ENCODE data around the gene SPON1. TPM values are rescaled to one million over a fixed set of nuclear protein-coding genes. Genes with fewer than 3 reads are reported as not detected.

SPON1 gene
- total RNA-seq, 4 donors from 2014 or later: 42.6 to 74.0 (median 56.1) TPM

GRCh38 chr11:13955971-13956421 lies 6.5 kb upstream of the SPON1 start:
- in situ Hi-C loops (cut with MboI; ENCODE audit: low pct_ligation_motif_present in 1 of 4, low pct_unique_long_range_greater_than_20kb in 1 of 4, low sequenced_read_pairs in 3 of 4): loop anchor here (5.0 to 10.0 kb wide), 5 partner anchors 181 to 291 kb away; no protein-coding TSS in a partner anchor

DNA sequence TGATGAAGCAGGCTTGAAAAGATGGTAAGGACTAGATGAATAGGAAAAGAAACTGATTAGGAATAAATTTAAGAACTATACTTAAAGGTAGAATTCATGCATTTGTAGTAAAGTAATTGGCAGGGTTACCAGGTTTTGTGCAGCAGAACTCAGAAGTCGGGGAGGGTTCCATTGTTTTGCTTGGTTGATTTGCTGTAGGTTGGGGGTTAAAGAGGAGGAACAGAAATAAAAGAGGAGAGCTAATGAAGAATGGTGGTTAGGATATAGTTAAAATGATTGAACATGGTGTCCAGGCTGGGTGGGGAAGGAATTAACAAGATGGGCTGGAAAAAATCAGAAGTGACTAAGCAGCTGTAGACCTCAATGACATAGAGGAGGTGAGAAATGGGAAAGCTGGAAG lies 5.5 kb upstream of the SPON1 start:
- in situ Hi-C loops (cut with MboI; ENCODE audit: low pct_ligation_motif_present in 1 of 4, low pct_unique_long_range_greater_than_20kb in 1 of 4, low sequenced_read_pairs in 3 of 4) (loop anchor here (5.0 to 10.0 kb wide), 5 partner anchors 182 to 290 kb away; no protein-coding TSS in a partner anchor), intact Hi-C loops (cut with DNase I; ENCODE audit: low total_unique reads) (loop anchor here (1.0 to 5.0 kb wide), 2 partner anchors 190 to 292 kb away; no protein-coding TSS in a partner anchor)
- no peaks in the 10 kb centered on the region for H3K36me3 ChIP-seq
- H3K4me1 ChIP-seq: peaks cover 0 to 7% (median 2%) of the 10 kb centered on the region in 4 donors
- no peak for DNase-seq
- H3K27me3 ChIP-seq: peaks cover 3% of the 10 kb centered on the region
- TF ChIP-seq CTCF (IDR thresholded peaks at IDR 0.05) (no peak), POLR2AphosphoS5 (IDR thresholded peaks at IDR 0.05) (no peak), EP300 (IDR thresholded peaks at IDR 0.05; ENCODE audit: low read depth) (no peak), POLR2A (IDR thresholded peaks at IDR 0.05) (no peak)
- no peak overlapping the region for H3K27ac ChIP-seq
- no peaks in the 10 kb centered on the region for H3K9me3 ChIP-seq
- H3K4me3 ChIP-seq: no peak overlapping the region
- WGBS, 2 donors (ENCODE audit: low coverage in 1 of 2): 89% methylated on average over 1 of the region's 1 CpG; no CpG with 5 or more reads in 1 of the 2 donors

More at GRCh38 chr11:13955971-13956421, 6.5 kb upstream of the SPON1 start:
- no peak overlapping the region for H3K4me3 ChIP-seq
- H3K36me3 ChIP-seq: no peaks in the 10 kb centered on the region
- H3K27me3 ChIP-seq: peaks cover under 1% of the 10 kb centered on the region
- DNase-seq: peak; percentile 64
- 47 to 58% methylated on average over 3 to 4 of the region's 5 CpGs for WGBS, 2 donors (ENCODE audit: low coverage in 1 of 2)
- TF ChIP-seq POLR2A (IDR thresholded peaks at IDR 0.05) (no peak), CTCF (IDR thresholded peaks at IDR 0.05) (peak; percentile 89 to 94 (median 90)), POLR2AphosphoS5 (IDR thresholded peaks at IDR 0.05) (no peak), EP300 (IDR thresholded peaks at IDR 0.05; ENCODE audit: low read depth) (no peak)
- no peak overlapping the region for H3K27ac ChIP-seq
- no peaks in the 10 kb centered on the region for H3K9me3 ChIP-seq
- intact Hi-C loops (cut with DNase I; ENCODE audit: low total_unique reads): loop anchor here (1.0 to 5.0 kb wide), 2 partner anchors 191 to 293 kb away; no protein-coding TSS in a partner anchor
- peaks cover 0 to 4% (median 2%) of the 10 kb centered on the region in 4 donors for H3K4me1 ChIP-seq

DNA sequence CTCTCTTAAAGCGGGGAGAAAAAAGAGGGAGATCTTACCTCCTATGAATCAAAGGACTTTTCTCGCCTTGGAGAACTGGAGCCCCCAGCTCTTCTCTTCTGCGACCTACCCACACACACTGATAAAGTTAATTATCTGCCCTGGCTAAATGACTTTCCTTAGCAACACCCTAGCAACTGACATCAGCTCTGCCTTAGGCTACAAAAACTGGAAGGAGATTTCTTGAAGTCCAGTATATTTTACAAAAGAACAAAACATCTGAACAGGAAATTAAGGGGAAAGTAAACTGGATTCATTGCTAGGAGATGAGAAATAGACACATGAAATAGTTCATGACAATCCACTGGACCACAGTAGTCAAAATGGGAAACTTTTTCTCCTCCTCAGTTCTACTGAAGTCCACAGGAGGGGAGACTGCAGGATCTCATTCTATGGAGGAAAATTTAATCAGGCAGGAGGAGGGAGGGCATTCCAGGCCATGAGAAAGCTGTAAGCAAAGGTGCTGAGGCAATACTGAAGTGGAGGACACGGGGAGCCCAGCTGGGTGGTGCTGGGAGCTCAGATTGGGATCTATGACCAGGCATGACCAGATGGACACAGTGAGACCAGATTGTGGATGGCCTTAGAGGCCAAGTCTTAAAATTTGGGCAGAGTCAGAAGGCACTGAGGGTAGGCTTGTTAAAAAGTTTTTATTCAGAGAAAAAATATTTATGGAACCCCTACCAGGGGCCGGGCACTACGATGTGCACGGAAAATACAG lies 3.7 kb upstream of the SPON1 start:
- Histone ChIP-seq H3K27me3 (peaks cover 22% of the 10 kb centered on the region), H3K27ac (no peak overlapping the region), H3K9me3 (no peaks in the 10 kb centered on the region), H3K36me3 (no peaks in the 10 kb centered on the region), H3K4me3 (no peak overlapping the region), H3K4me1 (peaks cover 0 to 25% (median 15%) of the 10 kb centered on the region in 4 donors)
- 74 to 83% methylated on average over 3 to 7 of the region's 7 CpGs for WGBS, 2 donors (ENCODE audit: low coverage in 1 of 2)
- intact Hi-C loops (cut with DNase I; ENCODE audit: low total_unique reads) (loop anchor here (5.0 kb wide), 1 partner anchor 188 kb away; no protein-coding TSS in a partner anchor), in situ Hi-C loops (cut with MboI; ENCODE audit: low pct_ligation_motif_present in 1 of 4, low pct_unique_long_range_greater_than_20kb in 1 of 4, low sequenced_read_pairs in 3 of 4) (loop anchor here (5.0 to 10.0 kb wide), 5 partner anchors 184 to 288 kb away; no protein-coding TSS in a partner anchor)
- no peak for DNase-seq
- no peak for TF ChIP-seq POLR2A (IDR thresholded peaks at IDR 0.05)
- no peak for TF ChIP-seq CTCF (IDR thresholded peaks at IDR 0.05)
- no peak for TF ChIP-seq POLR2AphosphoS5 (IDR thresholded peaks at IDR 0.05)
- no peak for TF ChIP-seq EP300 (IDR thresholded peaks at IDR 0.05; ENCODE audit: low read depth)

DNA sequence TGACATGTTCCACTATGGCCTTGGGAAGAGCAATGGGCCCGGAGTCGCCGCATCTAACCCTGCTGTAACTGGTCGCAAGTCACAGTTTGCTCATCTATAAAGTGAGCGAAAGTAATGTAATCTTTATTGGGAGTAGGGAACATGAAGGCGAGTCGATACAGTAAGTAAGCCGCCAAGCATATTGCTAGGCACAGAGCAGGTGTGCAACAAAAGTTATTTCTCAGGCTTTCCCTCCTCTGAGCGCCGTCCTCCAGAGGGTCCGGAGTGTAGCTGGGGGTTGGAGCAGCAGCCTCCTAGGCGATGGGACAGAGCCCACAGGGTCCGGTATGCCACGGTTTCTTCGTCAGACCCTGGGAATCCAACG lies 343 bp upstream of the SPON1 start:
- in situ Hi-C loops (cut with MboI; ENCODE audit: low pct_ligation_motif_present in 1 of 4, low pct_unique_long_range_greater_than_20kb in 1 of 4, low sequenced_read_pairs in 3 of 4): no loop called here
- Histone ChIP-seq H3K4me3 (peak overlapping the region; percentile 12 to 69 (median 54)), H3K4me1 (peaks cover 2 to 52% (median 43%) of the 10 kb centered on the region in 4 donors), H3K27ac (peak overlapping the region; percentile 72 to 87 (median 86)), H3K9me3 (no peaks in the 10 kb centered on the region), H3K36me3 (no peaks in the 10 kb centered on the region), H3K27me3 (peaks cover 30% of the 10 kb centered on the region)
- intact Hi-C loops (cut with DNase I; ENCODE audit: low total_unique reads): no loop called here
- TF ChIP-seq POLR2AphosphoS5 (IDR thresholded peaks at IDR 0.05) (no peak), POLR2A (IDR thresholded peaks at IDR 0.05) (no peak)
- WGBS, 2 donors (ENCODE audit: low coverage in 1 of 2): 36 to 60% methylated on average over 1 to 16 of the region's 16 CpGs
- no peak for DNase-seq

Measured in transverse colon (tissue), 4 donors.